Stimulated activated CD8-positive, alpha-beta memory T cell treated with anti-CD3 and anti-CD28 coated beads, Interleukin-7, amount 100 ng/mL, for 4 hours (primary cell): ENCODE results near the gene LGALSL.

Source experiments
- DNase-seq, 2 donors: peaks; one replicate each; pipeline ENCODE4 v3.0.0-alpha.2; 2020; ENCODE audit warnings: low read depth in 2 of 2

LGALSL gene

DNA sequence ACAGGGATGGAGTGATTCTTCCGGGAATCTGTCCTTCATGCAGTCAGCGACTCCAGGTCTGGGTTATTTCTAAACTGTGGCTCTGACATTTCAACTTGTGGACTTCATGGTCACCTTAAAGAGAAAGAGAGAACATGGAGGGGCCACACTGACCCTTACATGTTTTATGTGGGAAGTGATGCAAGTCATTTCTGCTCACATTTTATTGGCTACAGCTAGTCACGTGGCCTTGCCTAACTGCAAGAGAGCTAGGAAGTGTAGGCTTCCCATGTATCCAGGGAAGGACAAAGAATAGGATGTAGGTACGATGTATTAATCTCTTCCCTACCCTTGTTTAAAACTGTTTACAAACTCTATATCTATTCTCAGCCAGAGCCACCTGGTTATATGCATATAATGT is 39.8 kb downstream of the LGALSL start:
- DNase-seq, result no peak

DNA sequence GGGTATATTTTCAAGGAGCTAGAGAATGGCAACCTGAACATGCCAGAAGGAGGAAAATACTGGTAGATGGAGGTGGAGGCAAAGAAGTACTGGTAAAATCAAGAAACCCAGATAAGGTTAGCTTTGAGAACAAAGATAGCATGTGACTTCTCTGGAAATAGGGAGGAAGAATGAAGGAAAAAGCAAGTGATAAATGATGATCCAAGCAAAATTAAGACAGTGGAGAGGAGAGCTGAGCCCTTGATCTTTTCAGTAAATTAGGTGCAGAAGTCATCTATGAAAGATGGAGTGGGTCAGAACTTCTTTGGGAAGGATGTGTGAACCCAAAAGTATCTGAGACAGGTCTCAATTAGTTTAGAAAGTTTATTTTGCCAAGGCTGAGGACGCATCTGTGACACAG is 44.5 kb downstream of the LGALSL start:
- DNase-seq, result no peak

DNA sequence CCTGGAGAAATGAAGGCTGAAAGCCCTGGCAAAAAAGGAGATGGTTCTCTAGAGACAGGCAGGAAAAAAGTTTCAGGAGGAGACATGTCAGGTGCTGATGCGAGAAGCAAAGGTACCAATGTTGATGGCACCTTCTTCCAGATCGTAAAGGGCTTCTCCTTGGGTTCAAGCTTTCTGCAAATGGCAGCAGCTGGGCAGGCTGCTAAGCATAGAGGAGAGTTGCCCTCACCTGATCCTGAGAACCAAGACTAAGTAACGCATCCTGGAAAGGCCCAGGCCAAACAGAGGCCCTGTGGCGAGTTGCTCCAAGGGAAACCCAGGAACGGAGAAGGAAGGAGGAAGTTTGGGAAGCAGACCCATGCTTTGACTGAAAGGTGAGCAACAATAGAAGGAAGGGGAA is 46.6 kb downstream of the LGALSL start:
- DNase-seq, result no peak

DNA sequence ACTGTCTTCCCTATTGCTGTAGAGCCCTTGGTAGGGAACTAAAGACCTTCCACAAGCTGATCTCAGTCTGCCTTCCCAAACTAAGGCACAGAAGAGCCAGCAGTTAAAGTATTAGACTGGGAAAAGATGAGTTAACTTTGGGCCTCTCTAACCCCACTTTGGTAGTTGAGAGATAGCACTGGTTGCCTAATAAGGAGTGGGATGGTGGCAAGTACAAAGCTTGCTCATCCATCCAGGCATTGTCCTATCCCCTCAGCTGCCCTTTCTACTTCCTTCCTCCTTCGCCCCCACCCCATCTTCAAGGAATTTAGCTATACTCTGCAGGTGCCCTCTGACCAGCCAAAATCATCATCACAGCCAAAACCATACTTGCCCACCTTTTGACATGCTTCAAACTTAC is 48.0 kb downstream of the LGALSL start:
- no peak for DNase-seq

DNA sequence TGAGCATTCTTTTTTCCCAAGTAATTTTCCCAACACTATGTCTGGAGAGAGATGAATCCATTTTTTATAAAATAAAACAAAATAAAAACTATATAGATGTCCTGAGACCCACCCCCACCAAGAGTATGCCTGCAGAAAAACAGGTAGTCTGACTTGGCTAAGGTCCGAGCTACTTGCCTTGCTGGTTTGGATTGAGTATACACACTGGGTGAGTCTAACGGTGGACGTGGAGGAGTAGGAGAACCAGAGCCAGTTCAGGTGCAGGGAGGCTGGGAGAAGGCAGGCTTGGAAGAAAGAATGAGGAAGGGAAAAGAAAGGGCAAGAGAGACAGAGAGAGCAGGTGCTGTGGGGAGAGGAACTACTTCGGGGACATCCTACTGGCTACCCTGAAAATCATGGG is 48.9 kb downstream of the LGALSL start:
- no peak for DNase-seq

DNA sequence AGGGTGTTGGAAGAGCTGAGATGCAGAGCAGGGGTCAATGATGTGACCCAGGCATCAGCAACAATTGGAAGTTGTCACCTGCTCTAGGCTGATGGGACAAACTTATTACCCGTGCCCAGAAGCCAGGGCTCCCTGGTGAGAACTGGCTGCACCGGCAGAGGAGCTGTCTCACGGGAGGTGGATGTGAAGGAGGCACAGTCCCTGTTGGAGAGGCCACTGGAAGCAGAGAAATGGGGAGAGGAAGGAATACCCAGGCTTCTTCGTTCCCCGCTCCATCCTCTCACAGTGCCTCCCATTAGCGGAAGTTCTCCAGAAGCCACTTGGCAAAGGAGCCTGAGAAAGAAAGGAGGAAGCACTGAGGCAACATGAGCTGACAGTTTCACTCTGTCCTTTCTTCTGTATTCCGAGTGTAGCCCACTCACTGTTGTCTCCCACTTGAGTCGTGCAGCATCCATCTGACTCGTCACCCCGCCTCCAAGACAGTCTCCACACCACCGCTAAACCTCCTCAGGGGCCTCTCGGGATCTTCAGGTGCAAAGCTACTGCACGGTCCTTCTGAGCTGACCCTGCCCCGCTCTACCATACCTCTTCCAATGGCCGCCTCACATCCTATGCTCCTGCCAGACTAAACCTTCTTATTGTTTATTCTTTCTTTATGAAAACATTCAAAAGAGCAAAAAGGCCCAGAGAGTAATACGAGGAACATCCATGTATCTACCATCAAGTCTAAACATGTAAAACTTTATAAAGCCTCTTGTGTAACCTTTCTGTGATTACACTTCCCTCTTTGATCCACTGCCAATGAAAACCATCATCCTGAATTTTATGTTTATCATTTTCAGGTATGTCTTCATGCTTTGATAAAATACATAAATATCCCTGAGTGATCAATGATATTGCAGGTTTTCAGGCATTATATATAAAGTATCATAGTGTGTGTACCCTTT is 51.1 kb downstream of the LGALSL start:
- no peak for DNase-seq

DNA sequence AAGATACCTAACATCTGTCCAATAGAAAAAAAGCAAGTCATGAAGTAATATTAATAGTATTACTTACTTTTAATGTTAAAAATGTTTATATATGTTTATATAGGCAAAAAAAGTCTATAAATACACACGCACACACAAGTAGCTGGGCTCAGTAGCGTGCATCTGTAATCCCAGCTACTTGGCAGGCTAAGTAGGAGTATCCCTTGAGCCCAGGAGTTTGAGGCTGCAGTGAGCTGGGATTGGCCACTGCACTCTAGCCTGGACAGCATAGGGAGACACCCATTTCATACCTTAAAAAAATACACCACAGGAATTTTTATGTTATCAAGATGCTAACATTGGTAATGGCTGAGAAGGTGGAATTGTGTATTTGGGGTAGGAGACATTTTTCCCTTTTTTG is 52.7 kb downstream of the LGALSL start:
- DNase-seq, result no peak
